ENCODE measurements around the gene ZNF783.
"Not testable (repeated sequence)": the region's sequence is repeated elsewhere in the genome, so short reads cannot be mapped to it uniquely, and the experiment has no call there.

Gene ZNF783

GRCh38 chr7:149223176-149223575 is 38.8 kb upstream of the ZNF783 start:
- no peak for TF ChIP-seq CTCF (conservative IDR thresholded peaks at IDR 0.05)

GRCh38 chr7:149223761-149224160 is 38.2 kb upstream of the ZNF783 start:
- H3K27ac ChIP-seq = no peak overlapping the region
- no peak for TF ChIP-seq CTCF (conservative IDR thresholded peaks at IDR 0.05)

More at GRCh38 chr7:149223176-149223575, 38.8 kb upstream of the ZNF783 start:
- H3K27ac ChIP-seq = no peak overlapping the region

- no peak overlapping the region for H3K27ac ChIP-seq
- TF ChIP-seq CTCF (conservative IDR thresholded peaks at IDR 0.05) = no peak
Observed at GRCh38 chr7:149224352-149224751, 37.6 kb upstream of the ZNF783 start.

- TF ChIP-seq CTCF (conservative IDR thresholded peaks at IDR 0.05) = no peak
- no peak overlapping the region for H3K27ac ChIP-seq
Observed at GRCh38 chr7:149225106-149225505, 36.9 kb upstream of the ZNF783 start.

- no peak for TF ChIP-seq CTCF (conservative IDR thresholded peaks at IDR 0.05)
- no peak overlapping the region for H3K27ac ChIP-seq
Observed at GRCh38 chr7:149225656-149226055, 36.3 kb upstream of the ZNF783 start.

GRCh38 chr7:149226366-149226765 is 35.6 kb upstream of the ZNF783 start:
- H3K27ac ChIP-seq = not testable (repeated sequence)

- no peak for TF ChIP-seq CTCF (conservative IDR thresholded peaks at IDR 0.05)
- no peak overlapping the region for H3K27ac ChIP-seq
Observed at GRCh38 chr7:149226840-149227494, 35.0 kb upstream of the ZNF783 start.

- TF ChIP-seq CTCF (conservative IDR thresholded peaks at IDR 0.05) = no peak
- H3K27ac ChIP-seq = no peak overlapping the region
Observed at GRCh38 chr7:149228831-149229471, 33.0 kb upstream of the ZNF783 start.

Data from VCaP (cell line).